Caco-2 (cell line): ENCODE results near the gene STIM2. TPM values are rescaled to one million over a fixed set of nuclear protein-coding genes. Genes with fewer than 3 reads are reported as not detected.

Source experiments
- BruUV-seq: library from RNA; stranded (reverse); fragments of 400-500 nt; replicated peaks from 2 replicates; lab custom pipeline; 2021; lab: Mats Ljungman, UMichigan
- CTCF ChIA-PET: fragments of 300-600 bp; sonication (Branson Sonifier 250); formaldehyde crosslinking; loops from one replicate; lab custom pipeline; 2022; ENCODE audit warnings: antibody characterized with exemption; lab: Charles Lee
- POLR2A ChIA-PET: fragments of 300-600 bp; sonication (Branson Sonifier 250); formaldehyde crosslinking; loops from one replicate; lab custom pipeline; 2022; ENCODE audit warnings: antibody characterized with exemption; lab: Charles Lee
- DNase-seq, 2 experiments: peaks; one replicate each; pipeline versions ENCODE4 v3.0.0 to v3.0.0-alpha.2; 2020 to 2022
- H3K27me3 ChIP-seq: replicated peaks from 2 replicates; pipeline ENCODE4 v1.6.0; 2011; ENCODE audit warnings: low read length; ENCODE audit not compliant: control insufficient read depth, insufficient read depth
- H3K36me3 ChIP-seq: 2 replicates; pipeline ENCODE4 v1.5.1; 2011; ENCODE audit warnings: low read length; ENCODE audit not compliant: control insufficient read depth, insufficient read depth
- H3K4me1 ChIP-seq: fragments of 250-450 bp; sonication (Bioruptor Pico); 2 replicates; pipeline ENCODE4 v1.5.1; 2020; ENCODE audit warnings: mild to moderate bottlenecking
- H3K4me3 ChIP-seq: 2 replicates; pipeline ENCODE4 v1.5.1; 2011; ENCODE audit warnings: low read depth, mild to moderate bottlenecking, control low read depth, low read length
- H3K9me3 ChIP-seq: fragments of 250-450 bp; sonication (Bioruptor Pico); 2 replicates; pipeline ENCODE4 v1.5.1; 2020; ENCODE audit warnings: mild to moderate bottlenecking, moderate library complexity
- H3K27ac Mint-ChIP-seq: one replicate; pipeline ENCODE4 v1.8.0; 2022; ENCODE audit warnings: mixed read lengths; ENCODE audit not compliant: unreplicated experiment
- H3K27me3 Mint-ChIP-seq: one replicate; pipeline ENCODE4 v1.8.0; 2022; ENCODE audit warnings: mixed read lengths; ENCODE audit not compliant: insufficient read depth, unreplicated experiment
- H3K36me3 Mint-ChIP-seq: one replicate; pipeline ENCODE4 v1.8.0; 2022; ENCODE audit warnings: mild to moderate bottlenecking, mixed read lengths; ENCODE audit not compliant: insufficient read depth, unreplicated experiment
- H3K4me1 Mint-ChIP-seq: one replicate; pipeline ENCODE4 v1.8.0; 2022; ENCODE audit warnings: low read depth, mixed read lengths; ENCODE audit not compliant: unreplicated experiment
- H3K4me3 Mint-ChIP-seq: one replicate; pipeline ENCODE4 v1.8.0; 2022; ENCODE audit warnings: mild to moderate bottlenecking, moderate library complexity, mixed read lengths; ENCODE audit not compliant: unreplicated experiment
- H3K9me3 Mint-ChIP-seq: one replicate; pipeline ENCODE4 v1.8.0; 2022; ENCODE audit warnings: mixed read lengths; ENCODE audit not compliant: unreplicated experiment
- intact Hi-C: fragments of 100-400 bp; cut with micrococcal nuclease; formaldehyde crosslinking; loops from one replicate; pipeline ENCODE4 v1.10.0; 2022; ENCODE audit not compliant: unreplicated experiment
- total RNA-seq: library from RNA; stranded (reverse); gene quantifications from 2 replicates; pipeline ENCODE4 v1.2.3, GENCODE V29; 2022
- TF ChIP-seq, protein P1 (sequence below), 2 experiments: fragments of 200-600 bp in 1 of 2; IDR thresholded peaks; 1 replicate in 1 of 2; 2 replicates in 1 of 2; pipeline versions ENCODE4 v1.5.1 to v1.8.0; 2011 to 2022; ENCODE audit warnings: antibody characterized with exemption in 1 of 2, control low read depth in 1 of 2, inconsistent platforms in 1 of 2, low read depth in 1 of 2, low read length in 1 of 2, mild to moderate bottlenecking in 1 of 2, moderate library complexity in 1 of 2; ENCODE audit not compliant: insufficient read depth in 1 of 2, severe bottlenecking in 1 of 2, unreplicated experiment in 1 of 2

The STIM2 gene
- total RNA-seq, 1 experiment from 2014 or later, result 27.2 TPM

DNA sequence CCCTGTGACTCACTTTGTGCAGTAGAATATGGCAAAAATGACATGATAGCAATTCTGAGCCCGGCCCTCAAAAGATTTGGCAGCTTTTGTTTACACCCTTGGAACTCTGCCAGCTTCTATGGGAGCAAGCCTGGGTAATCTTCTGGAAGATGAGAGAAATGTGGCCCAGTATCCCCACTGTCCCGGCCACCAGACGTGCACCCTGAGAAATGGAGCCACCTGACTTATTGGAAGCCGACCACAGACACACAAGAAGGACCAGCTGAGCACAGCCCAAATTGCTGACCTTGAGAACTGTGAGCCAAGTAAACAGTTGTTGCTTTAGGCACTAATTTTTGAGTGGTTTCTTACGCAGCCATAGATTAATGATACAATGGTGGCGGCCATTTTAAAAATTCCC, 197.0 kb downstream of the STIM2 start:
- no peaks in the 10 kb centered on the region for H3K9me3 ChIP-seq
- H3K4me1 ChIP-seq, result no peaks in the 10 kb centered on the region
- no peak overlapping the region for H3K4me3 ChIP-seq
- H3K36me3 ChIP-seq, result no peaks in the 10 kb centered on the region
- no TSS peak for BruUV-seq
- ChIA-PET CTCF (no interaction called here), POLR2A (no interaction called here)
- Mint-ChIP-seq H3K27me3 (no peaks in the 10 kb centered on the region), H3K4me3 (no peak overlapping the region), H3K36me3 (no peaks in the 10 kb centered on the region), H3K9me3 (no peaks in the 10 kb centered on the region), H3K4me1 (no peaks in the 10 kb centered on the region), H3K27ac (no peak overlapping the region)
- intact Hi-C loops, result no loop called here
- TF ChIP-seq, protein P1, sequence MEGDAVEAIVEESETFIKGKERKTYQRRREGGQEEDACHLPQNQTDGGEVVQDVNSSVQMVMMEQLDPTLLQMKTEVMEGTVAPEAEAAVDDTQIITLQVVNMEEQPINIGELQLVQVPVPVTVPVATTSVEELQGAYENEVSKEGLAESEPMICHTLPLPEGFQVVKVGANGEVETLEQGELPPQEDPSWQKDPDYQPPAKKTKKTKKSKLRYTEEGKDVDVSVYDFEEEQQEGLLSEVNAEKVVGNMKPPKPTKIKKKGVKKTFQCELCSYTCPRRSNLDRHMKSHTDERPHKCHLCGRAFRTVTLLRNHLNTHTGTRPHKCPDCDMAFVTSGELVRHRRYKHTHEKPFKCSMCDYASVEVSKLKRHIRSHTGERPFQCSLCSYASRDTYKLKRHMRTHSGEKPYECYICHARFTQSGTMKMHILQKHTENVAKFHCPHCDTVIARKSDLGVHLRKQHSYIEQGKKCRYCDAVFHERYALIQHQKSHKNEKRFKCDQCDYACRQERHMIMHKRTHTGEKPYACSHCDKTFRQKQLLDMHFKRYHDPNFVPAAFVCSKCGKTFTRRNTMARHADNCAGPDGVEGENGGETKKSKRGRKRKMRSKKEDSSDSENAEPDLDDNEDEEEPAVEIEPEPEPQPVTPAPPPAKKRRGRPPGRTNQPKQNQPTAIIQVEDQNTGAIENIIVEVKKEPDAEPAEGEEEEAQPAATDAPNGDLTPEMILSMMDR (IDR thresholded peaks at IDR 0.05; ENCODE audit: insufficient read depth in 1 of 2, low read depth in 1 of 2, low read length in 1 of 2, severe bottlenecking in 1 of 2, unreplicated experiment in 1 of 2), result no peak
- no peaks in the 10 kb centered on the region for H3K27me3 ChIP-seq
- no peak for DNase-seq

DNA sequence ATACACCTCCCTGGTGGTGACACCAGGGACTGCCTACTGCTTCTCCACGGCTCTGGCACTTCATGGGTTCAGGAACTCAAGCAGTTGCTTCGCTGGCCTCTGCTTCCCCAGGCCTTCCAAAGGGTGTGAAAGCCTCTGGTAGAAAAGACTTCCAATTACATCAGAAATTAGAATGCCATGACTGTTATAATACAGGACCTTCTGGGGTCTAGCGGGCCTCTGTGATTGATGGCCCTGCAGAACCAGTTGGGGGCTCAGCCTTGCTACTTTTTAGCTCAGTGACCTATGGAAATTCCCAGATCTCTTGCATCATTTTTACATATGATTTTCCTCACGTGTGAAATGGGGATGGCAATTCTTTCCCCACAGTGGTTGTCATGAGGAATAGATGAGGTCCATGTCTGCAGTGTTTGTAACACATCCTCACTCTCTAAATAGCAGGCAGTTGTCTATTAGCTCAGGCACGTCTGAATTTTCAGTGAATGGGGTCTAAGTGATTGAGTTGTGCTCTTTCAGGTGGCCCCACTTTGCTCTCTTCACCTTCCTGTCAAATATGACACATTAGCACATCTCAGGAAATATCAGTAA, 198.3 kb downstream of the STIM2 start:
- no peaks in the 10 kb centered on the region for H3K36me3 ChIP-seq
- Mint-ChIP-seq H3K4me1 (no peaks in the 10 kb centered on the region), H3K9me3 (no peaks in the 10 kb centered on the region), H3K27me3 (no peaks in the 10 kb centered on the region), H3K36me3 (no peaks in the 10 kb centered on the region), H3K4me3 (no peak overlapping the region), H3K27ac (no peak overlapping the region)
- ChIA-PET POLR2A (no interaction called here), CTCF (no interaction called here)
- BruUV-seq, result no TSS peak
- no peak overlapping the region for H3K4me3 ChIP-seq
- no peaks in the 10 kb centered on the region for H3K4me1 ChIP-seq
- DNase-seq, result no peak
- TF ChIP-seq, protein P1 (IDR thresholded peaks at IDR 0.05; ENCODE audit: insufficient read depth in 1 of 2, low read depth in 1 of 2, low read length in 1 of 2, severe bottlenecking in 1 of 2, unreplicated experiment in 1 of 2), result no peak
- intact Hi-C loops, result no loop called here
- no peaks in the 10 kb centered on the region for H3K27me3 ChIP-seq
- H3K9me3 ChIP-seq, result no peaks in the 10 kb centered on the region

DNA sequence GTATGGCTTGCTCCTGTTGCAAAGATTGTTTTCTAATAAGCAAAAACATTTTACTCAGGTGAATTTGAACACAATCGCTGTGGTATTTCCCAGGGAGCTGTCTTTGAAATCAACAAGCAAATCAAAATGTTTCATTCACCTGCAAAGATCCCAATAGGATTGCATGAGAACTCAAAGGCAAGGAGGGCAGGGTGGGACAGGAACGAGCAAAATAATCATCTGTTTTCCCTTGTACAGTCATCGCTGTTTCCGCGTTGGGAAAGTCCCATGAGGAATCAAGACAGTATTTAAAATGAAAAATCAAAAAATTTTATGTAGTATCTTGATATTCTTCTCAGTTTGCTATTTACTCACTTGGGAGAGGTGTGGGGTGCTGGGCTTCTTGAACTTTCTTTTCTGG, 198.8 kb downstream of the STIM2 start:
- intact Hi-C loops, result no loop called here
- no peaks in the 10 kb centered on the region for H3K9me3 Mint-ChIP-seq
- CTCF ChIA-PET, result no interaction called here
- H3K27ac Mint-ChIP-seq, result no peak overlapping the region
- H3K36me3 ChIP-seq, result no peaks in the 10 kb centered on the region
- no peak overlapping the region for H3K4me3 Mint-ChIP-seq
- no peak for DNase-seq
- BruUV-seq, result no TSS peak
- no peaks in the 10 kb centered on the region for H3K27me3 ChIP-seq
- no peaks in the 10 kb centered on the region for H3K36me3 Mint-ChIP-seq
- no peak overlapping the region for H3K4me3 ChIP-seq
- H3K4me1 Mint-ChIP-seq, result no peaks in the 10 kb centered on the region
- POLR2A ChIA-PET, result no interaction called here
- TF ChIP-seq, protein P1 (IDR thresholded peaks at IDR 0.05; ENCODE audit: insufficient read depth in 1 of 2, low read depth in 1 of 2, low read length in 1 of 2, severe bottlenecking in 1 of 2, unreplicated experiment in 1 of 2), result no peak
- no peaks in the 10 kb centered on the region for H3K4me1 ChIP-seq
- H3K27me3 Mint-ChIP-seq, result no peaks in the 10 kb centered on the region
- no peaks in the 10 kb centered on the region for H3K9me3 ChIP-seq
